T-helper 2 cell treated with Interferon-gamma antibody and Interleukin-4, amounts not matched to agents 100 ng/mL and 5 ng/mL, for 36 hours (primary cell): Measurements from ENCODE around the gene RRH. TPM values are rescaled to one million over a fixed set of nuclear protein-coding genes. Genes with fewer than 3 reads are reported as not detected.
"Not testable (repeated sequence)": the region's sequence is repeated elsewhere in the genome, so short reads cannot be mapped to it uniquely, and the experiment has no call there.

Source experiments
- intact Hi-C: fragments of 100-400 bp; cut with micrococcal nuclease; formaldehyde crosslinking; loops from one replicate; pipeline ENCODE4 v1.15.1; 2023
- total RNA-seq: library from RNA; stranded (reverse); gene quantifications from 2 replicates; pipeline ENCODE4 v1.2.3, GENCODE V29; 2022

Gene RRH
- total RNA-seq, 1 donor from 2014 or later: 0.20 TPM

DNA sequence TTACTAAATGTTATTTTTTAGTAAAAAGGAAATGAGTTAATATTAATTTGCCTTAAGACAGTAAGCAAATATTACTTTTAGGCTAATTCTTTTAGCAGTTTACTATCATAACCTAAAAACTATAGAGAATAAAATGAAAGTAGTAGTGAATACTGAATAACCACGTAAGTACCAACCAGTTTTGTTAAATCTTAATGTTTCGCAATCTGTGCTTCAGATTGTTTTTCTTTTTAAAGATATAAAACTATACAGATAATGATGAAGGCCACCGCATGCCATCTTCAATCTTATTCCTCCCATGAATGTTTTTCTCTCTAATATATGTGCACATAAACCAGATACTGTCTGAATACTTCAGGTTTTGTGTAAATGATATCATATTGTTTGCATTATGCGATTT is 6.0 kb downstream of the RRH start:
- intact Hi-C loops: no loop called here

- intact Hi-C loops: no loop called here
These were observed 9.2 kb downstream of the RRH start for GRCh38 chr4:109836985-109837384.

DNA sequence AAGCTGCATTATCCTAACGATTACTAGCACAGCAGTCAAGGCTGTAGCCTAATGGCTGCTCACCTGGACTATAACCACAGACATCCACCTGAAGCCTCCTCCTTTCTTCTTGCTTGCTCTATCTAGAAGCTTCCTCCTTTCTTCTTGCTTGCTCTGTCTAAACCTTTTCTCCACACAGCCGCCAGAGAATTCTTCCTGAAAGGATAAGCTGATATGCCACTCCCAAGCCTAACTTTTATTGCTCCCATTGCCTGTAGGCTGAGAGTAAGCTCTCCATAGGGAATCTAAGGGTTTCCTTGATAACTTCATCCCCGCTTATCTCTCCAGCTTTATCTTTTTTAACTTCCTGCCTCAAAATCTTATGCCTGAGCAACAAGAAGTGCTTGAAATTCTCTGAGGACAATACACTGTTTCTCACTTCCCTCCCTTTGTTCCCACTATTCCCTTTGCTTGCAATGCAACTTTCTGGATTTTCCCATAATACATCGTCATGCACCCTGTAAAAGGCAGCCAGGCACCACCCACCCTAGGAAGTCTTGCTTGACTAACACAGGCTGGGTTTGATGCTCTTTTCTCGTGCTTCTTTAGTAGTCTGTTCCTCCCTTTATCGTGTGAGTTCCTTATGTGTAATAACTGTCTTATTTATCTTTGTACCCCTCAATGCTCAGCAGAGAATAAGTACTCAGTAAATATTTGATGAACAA is 18.8 kb downstream of the RRH start:
- intact Hi-C loops: no loop called here

GRCh38 chr4:109847896-109848442 is 20.2 kb downstream of the RRH start, which contains the start of gene LRIT3:
Gene LRIT3 (plus strand): TSS chr4:109848107. CDS start chr4:109848202, 95 bp downstream.
- intact Hi-C loops: no loop called here

GRCh38 chr4:109848501-109848900 is 20.7 kb downstream of the RRH start:
- intact Hi-C loops: no loop called here

GRCh38 chr4:109850601-109851000 is 22.8 kb downstream of the RRH start:
- intact Hi-C loops: no loop called here

GRCh38 chr4:109859426-109860300 is 31.9 kb downstream of the RRH start:
- intact Hi-C loops: not testable (repeated sequence)

DNA sequence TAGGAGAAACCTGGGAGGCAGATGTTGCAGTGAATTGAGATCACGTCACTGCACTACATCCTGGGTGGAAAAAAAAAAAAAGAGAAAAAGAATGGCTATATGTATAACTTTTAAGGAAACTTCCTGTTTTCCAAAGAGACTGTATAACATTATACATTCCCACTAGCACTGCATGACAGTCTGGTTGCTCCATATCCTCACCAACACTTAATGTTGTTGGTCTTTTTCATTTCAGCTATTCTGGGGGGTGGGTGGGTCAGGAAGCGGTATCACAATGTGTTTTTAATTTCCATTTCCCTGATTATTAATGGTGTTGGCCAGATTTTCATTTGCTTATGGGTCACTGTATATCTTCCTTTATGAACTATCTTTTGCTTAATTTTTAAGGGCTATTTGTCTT is 33.5 kb downstream of the RRH start:
- intact Hi-C loops: no loop called here

DNA sequence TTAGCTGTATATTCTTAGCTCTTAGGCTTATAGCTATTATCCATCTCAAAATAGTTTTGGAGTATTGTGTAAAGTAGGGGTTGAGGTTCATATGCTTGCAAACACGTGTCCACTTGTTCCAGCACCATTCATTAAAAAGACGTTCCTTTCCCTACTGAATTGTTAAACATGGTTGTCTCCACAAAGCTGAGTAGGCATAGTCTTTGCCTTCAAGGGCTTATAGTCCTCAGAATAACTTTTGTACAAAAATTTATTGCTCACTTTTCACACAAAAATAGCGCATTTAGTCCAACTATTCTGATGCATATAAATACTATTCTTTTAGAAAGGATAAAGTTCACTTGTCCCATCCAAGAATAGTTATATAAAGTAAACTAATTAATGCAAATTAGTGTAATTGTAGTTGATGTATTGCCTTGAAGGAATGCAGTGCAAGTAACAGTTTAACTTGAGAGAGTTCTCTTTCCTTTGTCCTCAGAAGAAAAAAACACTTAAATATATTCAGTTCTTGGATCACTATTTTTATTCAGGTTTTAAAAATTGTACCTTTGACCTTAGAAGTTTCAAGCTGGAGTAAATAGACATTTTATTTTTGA is 34.2 kb downstream of the RRH start:
- intact Hi-C loops: no loop called here

- intact Hi-C loops: no loop called here
These were observed 36.4 kb downstream of the RRH start for GRCh38 chr4:109864134-109864533.

- intact Hi-C loops: no loop called here
These were observed 42.3 kb downstream of the RRH start for GRCh38 chr4:109870061-109870460.

- intact Hi-C loops: no loop called here
These were observed 44.3 kb downstream of the RRH start for GRCh38 chr4:109872065-109872464.

DNA sequence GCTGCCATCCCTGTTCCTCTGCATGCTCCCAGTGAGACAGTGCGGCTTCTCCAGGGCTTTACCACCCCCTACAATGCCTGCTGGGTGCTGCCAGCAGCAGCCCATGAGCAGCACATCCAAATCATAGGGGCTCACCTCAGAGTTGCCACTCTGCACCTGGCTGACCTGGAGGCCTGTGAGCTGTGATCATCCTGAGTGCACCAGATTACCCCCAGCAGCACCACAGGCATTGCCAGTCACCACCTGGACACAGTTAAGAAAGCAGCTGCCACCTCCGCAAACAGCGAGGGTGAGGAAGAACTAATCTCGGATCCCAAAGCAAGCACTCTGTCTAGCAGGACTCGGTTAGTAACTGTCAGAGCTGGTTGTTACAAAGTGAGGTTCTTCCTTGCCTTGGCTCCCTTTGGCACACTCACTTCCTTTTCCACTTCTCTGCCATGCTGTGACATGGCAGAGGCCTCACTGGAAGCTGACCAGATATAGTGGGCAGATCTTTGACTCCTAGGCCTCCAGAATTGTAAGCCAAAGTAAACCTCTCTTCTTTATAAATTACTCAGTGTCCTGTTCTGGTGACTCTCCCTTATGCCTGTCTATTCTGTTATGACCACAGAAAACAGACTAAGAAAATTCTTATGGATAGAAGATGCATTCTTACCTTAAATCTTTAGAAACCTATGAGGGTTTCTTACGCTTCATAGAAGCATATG is 45.3 kb downstream of the RRH start:
- intact Hi-C loops: no loop called here

GRCh38 chr4:109873791-109874514 is 46.2 kb downstream of the RRH start:
- intact Hi-C loops: no loop called here

DNA sequence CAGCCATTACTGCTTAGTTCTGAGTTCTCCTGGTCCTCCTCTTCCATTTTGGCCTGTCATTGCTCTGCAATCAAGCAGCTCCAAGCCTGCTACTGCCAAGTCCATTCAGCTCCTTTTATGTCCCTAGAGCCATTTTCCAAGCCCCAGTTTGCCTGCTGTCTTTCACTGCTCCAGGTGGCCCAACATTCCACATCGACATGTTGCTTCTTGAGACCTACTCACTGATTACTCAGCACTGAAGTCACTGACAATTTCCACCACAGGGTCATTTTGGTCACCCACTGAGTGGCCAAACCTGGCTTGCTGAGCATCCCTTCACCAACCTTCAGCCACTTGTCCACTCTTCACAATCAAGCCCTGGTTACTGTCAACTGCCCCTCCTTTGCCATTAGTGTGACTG is 47.3 kb downstream of the RRH start:
- intact Hi-C loops: no loop called here

DNA sequence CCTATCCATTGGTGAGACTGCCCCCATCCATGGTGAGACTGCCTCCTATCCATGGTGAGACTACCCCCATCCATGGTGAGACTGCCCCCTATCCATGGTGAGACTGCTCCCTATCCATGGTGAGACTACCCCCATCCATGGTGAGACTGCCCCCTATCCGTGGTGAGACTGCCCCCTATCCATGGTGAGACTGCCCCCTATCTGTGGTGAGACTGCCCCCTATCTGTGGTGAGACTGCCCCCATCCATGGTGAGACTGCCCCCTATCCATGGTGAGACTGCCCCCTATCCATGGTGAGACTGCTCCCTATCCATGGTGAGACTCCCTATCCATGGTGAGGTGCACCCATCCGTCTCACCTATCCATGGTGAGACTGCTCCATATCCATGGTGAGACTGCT is 47.8 kb downstream of the RRH start:
- intact Hi-C loops: not testable (repeated sequence)

- intact Hi-C loops: no loop called here
These were observed 49.0 kb downstream of the RRH start for GRCh38 chr4:109876634-109877265.

DNA sequence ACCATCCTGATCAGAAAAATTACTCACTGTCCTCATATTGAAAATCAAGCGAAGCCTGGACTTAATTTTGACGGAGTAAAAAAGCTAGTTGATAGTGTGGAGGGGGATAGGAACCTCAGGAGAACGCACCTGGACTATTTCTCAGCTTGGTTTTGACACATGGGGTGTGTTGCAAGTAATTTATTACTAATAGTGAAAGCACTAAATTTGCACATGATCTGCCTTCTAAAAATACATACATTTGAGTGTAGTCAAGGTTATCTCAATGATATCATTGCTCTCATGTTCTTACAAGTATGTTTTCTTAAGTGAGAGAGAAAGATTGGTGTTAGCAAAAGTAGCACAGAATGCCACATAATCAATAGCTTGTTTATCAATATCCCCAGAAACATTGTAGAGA is 49.6 kb downstream of the RRH start:
- intact Hi-C loops: no loop called here

- intact Hi-C loops: no loop called here
These were observed 50.6 kb downstream of the RRH start for GRCh38 chr4:109878355-109878754.

- intact Hi-C loops: no loop called here
These were observed 51.3 kb downstream of the RRH start for GRCh38 chr4:109879081-109879480.
